ENCODE results near the gene FOXF2.

The FOXF2 gene

DNA sequence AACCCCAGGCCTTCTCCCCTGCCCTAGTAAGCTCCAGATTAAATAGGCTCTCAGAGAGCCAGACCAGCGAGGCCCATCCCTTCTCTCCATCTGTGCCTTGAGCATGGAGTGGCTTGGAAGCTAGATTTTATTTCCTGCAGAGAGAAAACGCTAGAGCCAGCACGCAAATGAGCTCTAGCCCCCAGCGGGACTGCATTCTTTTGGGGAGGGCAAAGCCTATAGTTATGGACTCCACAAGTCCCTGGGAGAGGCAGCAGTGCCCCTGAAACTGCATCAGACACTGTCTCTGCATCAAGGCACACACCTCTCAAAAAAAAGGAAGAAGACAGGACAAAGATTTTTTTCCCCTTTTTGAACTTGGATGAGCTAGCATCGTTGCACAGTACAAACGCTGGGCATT is 15.8 kb downstream of the FOXF2 start:
- no peak for DNase-seq (ENCODE audit: low read depth in 1 of 2, low spot score in 1 of 2)

DNA sequence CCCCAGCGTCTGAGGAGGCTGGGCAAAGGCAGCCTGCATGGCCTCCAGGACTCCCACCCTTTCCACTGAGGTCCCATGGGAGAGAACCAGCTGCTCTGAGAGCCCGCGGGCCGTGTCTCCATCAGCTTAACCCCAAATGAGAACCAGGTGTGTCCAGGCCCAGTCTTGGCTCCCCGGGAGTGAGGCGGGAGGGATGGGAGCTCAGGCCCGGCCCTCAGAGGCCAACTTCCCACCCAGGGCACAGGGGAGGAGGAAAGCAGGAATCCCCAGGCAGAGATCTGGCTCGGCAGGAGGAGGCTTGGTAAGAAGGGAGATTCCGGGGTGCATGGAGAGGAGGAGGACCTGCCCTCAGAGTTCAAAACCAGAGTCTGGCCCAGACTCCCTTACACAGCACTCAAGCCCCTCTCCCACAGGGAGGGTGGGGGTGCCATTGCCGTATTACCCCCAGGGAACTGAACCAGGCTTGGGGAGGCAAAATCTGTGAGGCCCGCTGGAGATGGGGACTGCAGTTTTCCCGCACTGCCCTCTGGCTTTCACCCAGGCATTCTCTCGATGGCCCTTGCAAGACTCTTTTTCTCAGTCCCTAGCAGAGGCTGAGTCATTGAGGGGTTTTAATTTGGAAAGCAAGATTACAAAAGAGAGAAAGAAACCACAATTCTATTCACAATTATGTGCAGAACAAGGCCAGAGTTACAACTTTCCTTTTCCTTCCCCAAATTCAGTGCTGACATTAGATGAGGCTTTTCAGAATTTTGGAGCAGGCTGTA is 17.1 kb downstream of the FOXF2 start:
- no peak for DNase-seq (ENCODE audit: low read depth in 1 of 2, low spot score in 1 of 2)

DNA sequence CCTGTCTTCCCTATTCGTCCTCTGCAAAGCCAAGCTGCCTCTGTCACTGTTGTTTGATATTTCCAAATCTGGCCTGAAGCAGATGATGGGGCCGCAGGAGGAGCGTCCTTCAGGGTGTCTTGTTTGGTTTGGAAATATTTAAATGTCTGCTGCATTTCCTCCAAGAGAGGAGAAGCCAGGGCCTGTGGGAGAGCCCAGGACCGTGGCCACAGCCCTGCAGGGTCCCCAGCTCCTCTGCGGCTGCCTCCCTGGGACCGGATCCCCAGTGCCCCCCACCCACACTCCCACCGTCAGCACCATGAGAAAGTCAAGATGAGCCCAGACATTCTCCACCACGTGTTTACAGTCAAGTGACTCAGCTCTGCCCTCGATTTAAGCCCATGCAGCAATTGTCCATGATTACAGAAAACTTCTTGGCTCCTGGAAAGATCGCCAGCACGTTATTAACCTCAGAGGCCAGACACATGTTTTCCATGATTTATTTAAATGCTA is 18.2 kb downstream of the FOXF2 start:
- no peak for DNase-seq (ENCODE audit: low read depth in 1 of 2, low spot score in 1 of 2)

DNA sequence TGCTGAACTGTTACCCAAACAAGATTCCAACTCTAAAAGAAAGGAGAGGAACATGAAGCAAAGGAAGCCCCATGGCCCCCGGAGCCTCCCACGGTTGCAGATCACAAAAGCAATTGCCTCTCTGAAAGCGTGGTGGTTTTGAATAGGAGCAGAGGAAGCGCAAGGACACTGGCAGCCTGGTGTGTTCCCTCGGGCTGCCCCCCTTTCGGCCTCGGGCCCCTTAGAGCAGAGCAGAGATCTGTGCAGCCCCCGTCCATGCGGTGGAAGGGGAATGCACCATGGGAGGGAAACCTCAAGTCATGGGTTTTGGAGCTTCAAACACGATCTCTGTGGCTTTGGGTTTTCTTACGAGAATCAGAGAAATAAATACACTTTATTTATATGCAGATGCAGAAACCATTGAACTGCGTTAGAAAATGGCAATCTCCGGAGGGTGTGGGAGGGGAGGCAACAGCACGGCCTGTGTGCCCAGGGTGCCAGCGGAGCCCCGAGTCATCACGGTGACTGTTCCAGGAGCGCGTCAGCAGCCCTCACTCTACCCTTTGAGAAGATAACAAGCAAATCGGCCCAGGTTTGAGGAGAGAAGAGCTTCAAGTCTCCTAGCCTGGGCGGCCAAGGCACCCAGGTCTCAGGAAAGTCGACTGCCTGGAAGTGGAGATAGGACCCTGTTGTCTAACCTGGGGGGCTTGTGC is 20.5 kb downstream of the FOXF2 start:
- no peak for DNase-seq (ENCODE audit: low read depth in 1 of 2, low spot score in 1 of 2)

DNA sequence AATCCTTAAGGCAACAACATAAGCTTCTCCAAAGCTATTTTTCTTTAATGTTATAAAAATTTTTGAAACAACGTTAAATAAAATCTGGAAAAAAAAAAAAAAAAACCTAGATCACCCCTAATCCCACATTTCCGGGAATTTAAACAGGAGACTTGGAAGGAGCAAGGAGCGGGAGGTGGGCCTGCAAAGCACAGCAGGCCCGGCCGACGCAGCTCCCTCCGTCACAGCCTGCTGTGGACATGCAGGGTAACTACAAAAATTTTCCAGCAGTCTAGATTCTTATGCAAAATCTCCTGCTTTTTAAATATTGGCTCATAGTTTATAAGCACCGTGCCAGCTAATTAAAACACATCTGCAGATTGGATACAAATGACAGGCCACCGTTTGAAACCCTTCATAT is 23.5 kb downstream of the FOXF2 start:
- DNase-seq (ENCODE audit: low read depth in 1 of 2, low spot score in 1 of 2) = no peak

DNA sequence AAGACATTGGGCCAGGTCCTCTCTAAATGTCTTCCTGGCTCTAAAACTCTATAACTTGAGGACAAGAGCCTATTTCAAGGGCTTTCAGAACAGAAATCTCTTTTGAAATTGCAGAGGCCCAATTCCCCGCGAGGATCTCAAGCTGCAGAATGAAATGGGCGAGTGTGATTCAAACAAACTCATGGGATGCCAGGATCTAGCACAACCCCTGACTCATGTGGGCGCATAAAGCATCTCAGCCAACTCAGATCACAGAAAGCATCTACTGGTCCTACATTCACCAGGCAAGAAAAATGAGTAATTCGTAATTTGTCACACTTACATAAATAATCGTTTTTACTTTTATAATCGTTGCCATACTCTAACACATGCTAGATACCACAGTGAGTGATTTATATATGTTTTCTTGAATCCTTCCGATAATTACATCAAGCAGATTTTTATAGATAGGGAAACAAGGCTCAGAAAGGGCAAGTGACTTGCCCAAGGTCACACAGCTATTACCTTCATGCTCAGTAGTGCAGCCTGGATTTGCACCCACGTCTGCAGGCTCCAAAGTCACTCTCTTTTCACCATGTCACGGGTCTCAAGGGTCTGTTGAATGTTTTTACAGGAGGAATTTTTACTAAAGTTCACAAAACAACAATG is 26.2 kb downstream of the FOXF2 start:
- DNase-seq (ENCODE audit: low read depth in 1 of 2, low spot score in 1 of 2) = no peak

DNA sequence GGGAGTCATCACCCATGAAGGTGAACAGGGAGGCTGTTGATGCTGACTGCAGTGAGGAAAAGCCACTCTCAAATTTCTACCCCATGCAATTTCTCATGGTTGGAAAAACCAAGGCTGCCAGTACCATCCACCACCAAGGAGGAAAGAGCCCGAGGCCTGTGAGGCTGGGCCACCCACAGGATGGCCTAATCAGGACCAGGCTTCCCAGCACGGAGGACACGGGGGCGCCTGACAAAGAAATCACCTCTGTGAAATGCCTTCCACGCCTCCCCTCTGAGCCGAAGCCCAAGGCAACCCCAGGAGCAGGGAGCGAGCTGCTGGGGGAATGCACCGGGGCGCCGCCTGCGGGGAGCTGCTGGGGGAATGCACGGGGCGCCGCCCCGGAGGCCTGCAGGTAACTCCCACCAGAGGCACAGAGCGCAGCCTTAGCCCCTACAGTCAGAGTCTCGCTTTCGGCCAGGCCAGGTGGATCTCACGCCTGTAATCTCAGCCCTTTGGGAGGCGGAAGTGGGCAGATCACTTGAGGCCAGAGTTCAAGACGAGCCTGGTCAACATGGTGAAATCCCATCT is 26.9 kb downstream of the FOXF2 start:
- DNase-seq (ENCODE audit: low read depth in 1 of 2, low spot score in 1 of 2) = no peak

DNA sequence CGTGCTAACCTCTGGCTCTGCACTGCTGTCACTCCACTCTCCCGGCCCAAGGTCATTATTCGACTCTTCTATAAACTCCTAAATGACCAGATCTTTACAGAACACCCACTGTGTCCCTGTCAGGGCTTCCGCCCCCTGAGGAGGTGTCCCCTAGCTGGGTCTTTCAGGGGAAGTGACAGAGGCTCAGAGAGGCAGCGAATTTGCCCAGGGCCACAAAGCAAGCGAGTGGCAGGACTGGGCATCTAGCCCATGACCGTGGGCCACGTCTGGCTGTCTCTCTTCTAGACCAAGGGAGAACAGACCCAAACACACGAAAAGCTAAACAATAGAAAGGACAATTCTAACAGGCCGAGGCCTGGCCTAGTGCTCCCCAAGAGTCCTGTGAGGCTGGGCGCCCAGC is 27.4 kb downstream of the FOXF2 start:
- no peak for DNase-seq (ENCODE audit: low read depth in 1 of 2, low spot score in 1 of 2)

DNA sequence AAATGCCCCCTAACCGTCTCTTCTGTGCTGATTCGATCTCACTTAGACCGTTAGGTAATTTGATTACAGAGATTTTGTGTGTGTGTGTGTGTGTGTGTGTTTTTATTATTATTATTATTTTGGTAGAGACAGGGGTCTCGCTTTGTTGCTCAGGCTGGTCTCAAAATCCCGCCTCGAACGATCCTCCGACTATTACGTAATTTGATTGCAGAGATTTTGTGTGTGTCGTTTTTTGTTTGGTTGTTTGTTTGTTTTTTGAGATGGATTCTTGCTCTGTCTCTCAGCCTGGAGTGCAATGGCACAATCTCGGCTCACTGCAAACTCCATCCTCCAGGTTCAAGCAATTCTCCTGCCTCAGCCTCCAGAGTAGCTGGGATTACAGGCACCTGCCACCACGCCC is 28.3 kb downstream of the FOXF2 start:
- no peak for DNase-seq (ENCODE audit: low read depth in 1 of 2, low spot score in 1 of 2)

DNA sequence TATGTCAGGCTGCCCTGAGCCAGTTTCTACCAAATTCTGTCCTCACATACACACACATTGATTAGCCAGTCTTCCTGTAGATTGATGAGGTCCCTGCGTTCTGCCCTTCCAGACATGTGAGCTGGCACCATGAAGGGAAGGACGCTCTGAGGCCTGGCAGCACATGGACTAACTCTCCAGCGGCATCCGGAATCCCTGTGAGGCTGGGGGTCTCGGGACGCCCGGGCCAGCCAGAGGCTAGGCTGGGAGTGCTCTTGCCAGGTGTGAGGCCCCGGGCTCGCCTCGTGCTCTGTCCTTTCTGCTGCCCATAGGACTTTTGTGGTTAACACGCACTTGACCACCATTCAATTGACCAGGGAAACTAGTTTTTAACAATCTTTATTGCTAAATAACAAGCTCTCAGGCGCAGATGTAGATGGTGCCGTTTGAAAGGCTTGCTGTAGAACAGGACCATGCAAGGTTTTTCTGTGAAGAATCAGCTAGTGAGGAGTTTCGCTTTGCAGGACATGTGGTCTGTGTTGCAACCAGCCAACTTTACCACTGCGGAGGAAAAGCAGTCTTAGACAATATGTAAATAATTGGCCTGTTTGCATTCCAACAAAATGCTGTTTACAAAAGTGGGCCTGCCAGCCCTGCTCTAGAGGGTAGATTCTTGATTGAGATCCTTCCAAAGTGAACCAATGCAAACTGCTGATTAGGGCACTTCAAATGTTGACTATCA is 29.3 kb downstream of the FOXF2 start:
- no peak for DNase-seq (ENCODE audit: low read depth in 1 of 2, low spot score in 1 of 2)

DNA sequence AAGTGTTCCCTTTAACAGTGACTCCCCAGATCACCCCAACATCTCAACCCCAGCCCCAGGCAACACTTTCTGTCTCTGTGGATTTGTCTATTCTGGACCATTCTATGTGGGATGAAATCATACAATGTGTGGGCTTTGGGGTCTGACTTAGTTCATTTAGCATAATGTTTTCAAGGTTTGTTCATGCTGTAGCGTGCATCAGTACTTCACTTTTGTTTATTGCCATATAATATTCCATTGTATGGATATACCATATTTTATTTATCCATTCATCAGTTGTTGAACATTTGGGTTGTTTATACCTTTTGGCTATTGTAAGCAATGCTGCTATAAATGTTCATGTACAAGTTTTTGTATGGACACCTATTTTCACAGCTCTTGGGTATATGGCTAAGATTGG is 31.0 kb downstream of the FOXF2 start:
- DNase-seq (ENCODE audit: low read depth in 1 of 2, low spot score in 1 of 2) = no peak

DNA sequence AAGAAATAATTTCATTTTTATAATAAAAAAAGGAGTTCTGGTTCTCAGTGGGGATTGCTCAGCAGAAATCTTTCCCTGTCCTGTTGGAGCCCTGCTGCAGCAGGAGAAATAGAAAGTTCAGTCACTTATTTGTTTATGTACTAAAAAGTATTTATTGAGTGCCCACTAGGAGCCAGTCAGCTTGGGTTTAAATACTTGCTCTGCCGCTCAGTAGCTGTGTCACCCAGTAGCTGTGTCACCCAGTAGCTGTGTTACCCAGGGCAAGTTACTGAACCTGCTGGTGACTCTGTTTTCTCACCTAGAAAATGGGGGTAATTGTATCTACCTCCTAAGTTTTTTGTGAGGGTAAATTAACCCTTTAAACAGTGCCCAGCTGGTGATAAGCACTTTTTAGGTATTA is 32.9 kb downstream of the FOXF2 start:
- no peak for DNase-seq (ENCODE audit: low read depth in 1 of 2, low spot score in 1 of 2)

DNA sequence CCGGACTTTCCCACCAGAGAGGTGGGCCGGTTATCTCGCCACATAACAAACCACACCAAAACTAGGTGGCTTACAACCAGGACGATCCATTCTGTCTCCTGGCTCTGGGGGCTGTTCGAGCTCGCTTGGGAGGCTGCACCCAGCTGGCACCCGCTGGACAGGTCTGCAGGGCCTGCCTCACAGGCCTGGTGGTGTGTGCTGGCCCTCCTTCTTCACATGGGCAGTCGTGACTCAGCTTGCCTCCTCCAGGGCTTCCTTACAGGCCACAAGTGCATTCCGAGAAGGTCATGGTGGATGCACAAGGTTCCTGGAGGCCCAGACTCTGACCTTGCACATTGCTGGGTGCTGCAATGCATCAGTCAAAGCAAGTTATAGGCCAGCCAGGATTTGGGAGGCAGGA is 34.2 kb downstream of the FOXF2 start:
- no peak for DNase-seq (ENCODE audit: low read depth in 1 of 2, low spot score in 1 of 2)

DNA sequence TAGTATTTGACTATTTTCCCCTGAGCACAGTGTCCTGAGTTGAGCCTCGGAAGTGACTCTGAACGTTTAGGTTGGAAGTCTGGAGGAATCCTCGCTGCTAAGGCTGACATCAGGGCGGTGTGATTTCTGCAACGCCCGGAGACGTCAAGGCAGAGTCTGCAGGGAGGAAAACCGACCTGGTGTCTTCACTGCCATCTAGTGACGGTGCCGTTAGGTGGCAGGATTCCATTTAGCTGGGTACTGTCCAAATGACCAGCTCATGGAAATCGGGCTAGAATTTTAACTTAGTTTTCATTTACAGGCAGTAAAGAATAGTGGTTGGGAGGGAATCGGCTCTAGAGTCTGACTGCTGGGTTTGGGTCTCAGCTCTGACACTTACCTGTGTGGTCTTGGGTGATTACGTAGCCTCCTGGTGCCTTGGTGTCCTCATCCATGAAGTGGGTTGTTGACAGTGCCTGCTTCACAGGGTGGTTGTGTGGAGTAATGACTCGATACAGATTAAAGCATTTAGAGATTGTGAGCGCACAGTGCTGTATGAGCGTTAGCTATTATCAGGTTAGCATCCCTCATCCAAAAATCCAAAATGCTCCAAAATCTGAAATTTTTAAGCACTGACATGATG is 35.0 kb downstream of the FOXF2 start:
- DNase-seq (ENCODE audit: low read depth in 1 of 2, low spot score in 1 of 2) = peak in 1 of 2 donors; percentile 17

DNA sequence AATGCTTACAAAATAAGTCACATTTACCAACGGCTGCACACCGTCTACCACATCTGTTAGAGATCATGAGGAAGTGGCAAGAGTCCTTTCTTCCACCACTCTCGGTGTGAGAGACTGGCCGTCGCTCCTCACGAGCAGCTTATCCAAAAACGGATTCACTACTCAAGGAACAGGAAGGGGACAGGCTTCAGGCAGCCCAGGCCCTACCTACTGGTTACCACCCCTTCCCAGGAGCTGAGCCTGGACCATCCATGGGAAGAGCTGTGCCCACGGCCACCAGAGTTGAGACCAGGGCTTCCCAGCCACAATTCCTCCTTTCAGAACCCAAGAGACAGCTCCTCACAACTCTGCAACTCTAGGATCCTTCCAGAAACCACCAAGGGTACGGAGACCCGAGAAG is 37.0 kb downstream of the FOXF2 start:
- DNase-seq (ENCODE audit: low read depth in 1 of 2, low spot score in 1 of 2) = no peak

DNA sequence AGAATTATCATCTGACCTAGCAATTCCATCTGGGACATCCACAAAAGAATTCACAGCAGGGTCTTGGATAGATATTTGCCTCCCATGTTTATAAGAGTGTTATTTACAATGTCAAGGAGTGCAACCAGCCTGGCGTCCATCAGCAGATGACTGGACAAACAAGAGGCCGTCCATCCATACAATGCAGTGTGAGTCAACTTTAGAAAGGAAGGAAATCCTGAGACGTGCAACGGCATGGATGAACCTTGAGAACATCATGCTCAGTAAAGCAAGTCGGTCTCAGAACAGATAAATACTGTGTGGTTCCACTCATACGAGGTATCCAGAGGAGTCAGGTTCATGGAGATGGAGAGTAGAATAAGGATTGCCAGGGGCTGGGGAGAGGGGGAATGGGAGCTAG is 46.4 kb downstream of the FOXF2 start:
- no peak for DNase-seq (ENCODE audit: low read depth in 1 of 2, low spot score in 1 of 2)

DNA sequence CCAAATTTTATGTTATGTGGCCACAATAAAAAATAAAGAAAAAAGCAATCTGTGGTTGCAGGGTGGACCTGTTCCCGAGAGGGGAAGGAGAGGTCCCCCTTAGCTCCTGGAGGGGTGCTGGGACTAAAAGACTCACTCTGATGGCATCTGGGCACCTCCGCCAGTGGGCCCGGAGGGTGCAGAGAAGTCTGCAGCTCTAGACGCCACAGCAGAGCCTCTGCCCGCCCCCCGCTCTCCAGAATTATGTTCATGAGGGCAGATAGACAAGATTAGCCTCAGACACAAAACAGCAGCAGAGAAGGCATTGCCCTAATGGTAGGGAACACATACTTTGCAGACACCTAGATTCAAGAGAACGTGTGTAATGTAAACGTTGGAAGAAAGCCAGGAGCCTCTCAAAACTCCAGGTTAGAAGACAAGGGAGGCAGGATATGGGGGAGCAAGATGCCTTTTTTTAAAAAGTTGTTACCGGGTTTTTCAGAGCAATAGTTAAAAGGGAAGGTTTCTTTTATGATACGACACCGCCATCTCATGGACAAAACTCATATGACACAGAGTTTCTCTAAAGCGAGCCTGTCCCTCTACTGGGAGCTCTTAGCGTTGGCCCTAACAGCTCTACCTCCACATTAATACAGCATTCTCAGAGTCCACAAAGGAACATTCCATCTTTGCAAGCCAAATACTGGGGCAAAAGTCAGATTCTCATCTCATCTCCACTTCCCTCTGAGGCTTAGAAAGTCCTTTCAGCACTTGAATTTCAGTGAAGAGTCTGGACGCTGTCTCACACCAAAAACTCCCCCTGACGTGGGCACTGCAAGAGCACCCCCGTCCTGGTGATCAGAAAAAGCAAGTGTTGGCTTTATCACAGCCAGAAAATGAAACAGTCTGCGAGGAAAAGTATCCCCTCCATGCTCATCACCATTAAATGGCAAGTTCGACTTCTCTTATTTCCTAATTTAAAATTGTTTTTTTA is 47.2 kb downstream of the FOXF2 start:
- DNase-seq (ENCODE audit: low read depth in 1 of 2, low spot score in 1 of 2) = peak in 1 of 2 donors; percentile 54

DNA sequence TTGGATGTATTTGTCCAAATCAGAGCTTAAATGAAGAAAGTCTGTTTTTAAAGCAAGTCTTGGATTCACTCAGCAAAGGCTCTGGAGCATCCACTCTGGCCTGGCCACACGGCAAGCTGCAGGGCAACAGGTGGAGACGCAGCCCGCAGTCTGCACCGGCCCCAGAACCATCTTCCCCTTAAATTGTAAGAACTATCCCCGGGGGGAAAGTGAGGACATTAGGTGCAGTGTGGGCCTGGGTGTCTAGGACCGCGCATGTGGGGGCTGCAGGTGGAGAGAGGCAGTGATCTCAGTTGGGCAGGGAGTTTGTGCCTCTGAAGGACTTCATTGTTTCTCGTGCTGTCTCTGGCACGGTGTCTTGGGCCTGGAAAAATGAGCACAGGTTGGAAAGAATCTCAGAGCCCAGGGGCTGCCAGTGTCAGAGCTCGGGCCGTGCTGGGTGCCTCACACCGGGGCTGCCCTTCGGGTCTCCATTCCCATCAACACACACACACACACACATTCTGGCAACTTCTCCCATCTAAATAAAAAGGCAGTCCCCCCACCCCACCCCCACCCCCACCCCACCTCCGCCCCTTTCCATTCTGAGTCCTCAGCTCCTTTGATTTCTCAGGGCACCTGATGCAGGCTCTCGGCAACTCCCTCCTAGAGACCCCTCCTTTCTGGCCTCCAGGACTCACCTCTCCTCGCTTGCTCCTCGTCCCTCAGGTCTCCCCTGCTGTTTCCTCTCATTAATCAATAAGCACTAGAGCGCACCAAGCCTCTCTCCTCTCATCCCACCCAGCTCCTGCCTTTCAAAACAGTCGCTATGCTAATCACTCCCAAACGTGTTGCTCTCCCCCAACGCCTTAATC is 48.4 kb downstream of the FOXF2 start:
- DNase-seq (ENCODE audit: low read depth in 1 of 2, low spot score in 1 of 2) = no peak

DNA sequence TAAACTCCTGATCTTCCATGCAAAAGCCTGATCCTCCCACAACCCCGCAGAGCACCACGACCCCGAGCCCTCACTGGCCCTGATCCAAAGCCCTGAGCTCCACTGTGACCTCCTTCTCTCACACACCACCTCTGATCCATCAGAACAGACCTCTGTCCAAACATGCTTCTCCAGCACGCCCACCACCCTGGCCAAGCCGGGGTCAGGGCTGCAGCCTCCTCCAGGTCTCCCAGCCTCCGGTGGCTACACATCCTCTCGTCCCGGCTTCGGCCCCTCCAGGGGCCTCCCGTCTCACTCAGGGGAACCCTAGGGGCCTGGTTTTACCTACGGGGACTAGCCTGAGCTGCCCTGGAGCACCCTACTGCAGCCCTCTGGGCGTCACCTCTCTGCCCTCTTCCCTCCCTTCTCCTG is 49.1 kb downstream of the FOXF2 start:
- DNase-seq (ENCODE audit: low read depth in 1 of 2, low spot score in 1 of 2) = no peak
